Natural killer cell (primary cell): ENCODE results near the gene CMSS1. TPM values are rescaled to one million over a fixed set of nuclear protein-coding genes. Genes with fewer than 3 reads are reported as not detected.

Experiments used
- ATAC-seq, 3 donors: fragments of 150-1000 bp in 2 of 3; fragments of 200-7000 bp in 1 of 3; cut with Tn5 transposase; 1 replicate in 1 of 3; 2 replicates in 2 of 3; pipeline ENCODE4 v1.10.0; 2021; ENCODE audit warnings: mild to moderate bottlenecking in 2 of 3, moderate library complexity in 2 of 3
- DNase-seq, 2 donors: peaks; one replicate each; pipeline versions ENCODE4 v3.0.0 to v3.0.0-alpha.2; 2013 to 2021; ENCODE audit warnings: mixed read lengths in 1 of 2
- H3K27ac ChIP-seq: one replicate; pipeline ENCODE4 v1.5.1; 2013; ENCODE audit warnings: mild to moderate bottlenecking, low read length
- H3K27me3 ChIP-seq: one replicate; pipeline ENCODE4 v1.6.1; 2013; ENCODE audit warnings: low read length; ENCODE audit not compliant: control insufficient read depth, insufficient read depth
- H3K36me3 ChIP-seq: one replicate; pipeline ENCODE4 v1.6.1; 2013; ENCODE audit warnings: low read length; ENCODE audit not compliant: control insufficient read depth, insufficient read depth
- H3K4me1 ChIP-seq: one replicate; pipeline ENCODE4 v1.6.1; 2013; ENCODE audit warnings: low read length; ENCODE audit not compliant: control insufficient read depth, insufficient read depth
- H3K4me3 ChIP-seq: one replicate; pipeline ENCODE4 v1.5.1; 2013; ENCODE audit warnings: low read length
- H3K9me3 ChIP-seq: one replicate; pipeline ENCODE4 v1.6.1; 2013; ENCODE audit warnings: low read length; ENCODE audit not compliant: control insufficient read depth, insufficient read depth
- H3K27ac Mint-ChIP-seq, 2 donors: one replicate each; pipeline ENCODE4 v1.8.0; 2022; ENCODE audit warnings: mild to moderate bottlenecking in 2 of 2, mixed read lengths in 2 of 2, moderate library complexity in 1 of 2
- H3K27me3 Mint-ChIP-seq, 2 donors: one replicate each; pipeline ENCODE4 v1.8.0; 2022; ENCODE audit warnings: low read depth in 2 of 2, mixed read lengths in 2 of 2
- H3K36me3 Mint-ChIP-seq: one replicate; pipeline ENCODE4 v1.8.0; 2022; ENCODE audit warnings: mixed read lengths
- H3K4me1 Mint-ChIP-seq, 2 donors: one replicate each; pipeline ENCODE4 v1.8.0; 2022; ENCODE audit warnings: mixed read lengths in 2 of 2
- H3K4me3 Mint-ChIP-seq: one replicate; pipeline ENCODE4 v1.8.0; 2022; ENCODE audit warnings: mild to moderate bottlenecking, moderate library complexity, mixed read lengths
- H3K9me3 Mint-ChIP-seq, 2 donors: one replicate each; pipeline ENCODE4 v1.8.0; 2022; ENCODE audit warnings: mixed read lengths in 2 of 2
- CTCF ChIP-seq: fragments of 200-600 bp; IDR thresholded peaks from one replicate; pipeline ENCODE4 v1.8.0; 2022; ENCODE audit warnings: antibody characterized with exemption
- WGBS: methylation state at CpG from one replicate; pipeline ENCODE4 v1.1.7; 2013; ENCODE audit warnings: missing lambda C conversion rate; ENCODE audit not compliant: insufficient coverage; 5-methylcytosine and 5-hydroxymethylcytosine counted together
- intact Hi-C: fragments of 100-400 bp; cut with micrococcal nuclease; formaldehyde crosslinking; loops from one replicate; pipeline ENCODE4 v1.14.2; 2022
- total RNA-seq, 4 donors: library from RNA; stranded (reverse); fragments of 120-200 nt in 1 of 4; gene quantifications; one replicate each; pipeline versions ENCODE4 v1.2.3 to v1.2.4, GENCODE V29; 2013 to 2022

Gene CMSS1
- total RNA-seq, 3 donors from 2014 or later (not counting 1 experiment from before 2014, with no cell fraction given): 7.8 to 12.7 (median 9.2) TPM

GRCh38 chr3:100018806-100019205 is 201.1 kb downstream of the CMSS1 start:
- Mint-ChIP-seq H3K9me3 (no peaks in the 10 kb centered on the region), H3K27ac (no peak overlapping the region), H3K27me3 (no peaks in the 10 kb centered on the region), H3K4me3 (no peak overlapping the region), H3K4me1 (peaks cover 0 to 6% of the 10 kb centered on the region in 2 donors), H3K36me3 (no peaks in the 10 kb centered on the region)
- Histone ChIP-seq H3K4me1 (no peaks in the 10 kb centered on the region), H3K9me3 (no peaks in the 10 kb centered on the region), H3K27me3 (no peaks in the 10 kb centered on the region), H3K27ac (no peak overlapping the region), H3K4me3 (no peak overlapping the region), H3K36me3 (no peaks in the 10 kb centered on the region)
- ATAC-seq (no peak), DNase-seq (no peak)
- TF ChIP-seq CTCF: no peak
- intact Hi-C loops: no loop called here

DNA sequence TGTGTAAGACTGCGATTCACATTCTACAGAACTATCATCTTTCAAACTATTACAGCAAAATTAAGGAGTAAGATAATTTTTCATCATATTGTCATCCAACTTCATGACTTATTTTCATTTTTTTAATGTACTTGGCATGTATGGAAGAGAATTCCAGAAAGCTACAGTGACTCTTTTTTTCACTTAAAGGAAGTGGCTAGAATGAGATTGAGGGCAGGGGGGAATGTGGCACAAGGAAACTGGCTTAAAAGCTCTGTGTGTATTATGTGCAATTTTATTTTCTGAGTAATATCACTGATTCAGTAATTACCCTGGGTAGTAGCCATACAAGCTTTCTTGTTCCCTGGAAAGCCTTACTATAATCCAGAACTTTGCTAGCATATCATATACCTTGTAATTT is 202.1 kb downstream of the CMSS1 start:
- WGBS: no CpG with 5 or more reads among the region's 1 CpG
- TF ChIP-seq CTCF: no peak
- H3K36me3 Mint-ChIP-seq: no peaks in the 10 kb centered on the region
- H3K27me3 ChIP-seq: no peaks in the 10 kb centered on the region
- intact Hi-C loops: no loop called here
- no peaks in the 10 kb centered on the region for H3K9me3 ChIP-seq
- H3K4me3 Mint-ChIP-seq: no peak overlapping the region
- H3K4me1 ChIP-seq: no peaks in the 10 kb centered on the region
- H3K9me3 Mint-ChIP-seq: no peaks in the 10 kb centered on the region
- no peak overlapping the region for H3K27ac Mint-ChIP-seq
- H3K27ac ChIP-seq: no peak overlapping the region
- H3K36me3 ChIP-seq: no peaks in the 10 kb centered on the region
- H3K4me3 ChIP-seq: no peak overlapping the region
- H3K27me3 Mint-ChIP-seq: no peaks in the 10 kb centered on the region
- ATAC-seq: no peak
- H3K4me1 Mint-ChIP-seq: peaks cover 0 to 6% of the 10 kb centered on the region in 2 donors
- no peak for DNase-seq

- intact Hi-C loops: no loop called here
- Histone ChIP-seq H3K4me1 (no peaks in the 10 kb centered on the region), H3K4me3 (no peak overlapping the region), H3K36me3 (no peaks in the 10 kb centered on the region), H3K27me3 (no peaks in the 10 kb centered on the region), H3K27ac (no peak overlapping the region), H3K9me3 (no peaks in the 10 kb centered on the region)
- Mint-ChIP-seq H3K9me3 (no peaks in the 10 kb centered on the region), H3K36me3 (no peaks in the 10 kb centered on the region), H3K4me3 (no peak overlapping the region), H3K4me1 (peaks cover 0 to 6% of the 10 kb centered on the region in 2 donors), H3K27me3 (no peaks in the 10 kb centered on the region), H3K27ac (no peak overlapping the region)
- ATAC-seq (no peak), DNase-seq (no peak)
- 96% methylated on average over 9 of the region's 9 CpGs for WGBS
- no peak for TF ChIP-seq CTCF
These were observed 203.4 kb downstream of the CMSS1 start for GRCh38 chr3:100020876-100021644.

DNA sequence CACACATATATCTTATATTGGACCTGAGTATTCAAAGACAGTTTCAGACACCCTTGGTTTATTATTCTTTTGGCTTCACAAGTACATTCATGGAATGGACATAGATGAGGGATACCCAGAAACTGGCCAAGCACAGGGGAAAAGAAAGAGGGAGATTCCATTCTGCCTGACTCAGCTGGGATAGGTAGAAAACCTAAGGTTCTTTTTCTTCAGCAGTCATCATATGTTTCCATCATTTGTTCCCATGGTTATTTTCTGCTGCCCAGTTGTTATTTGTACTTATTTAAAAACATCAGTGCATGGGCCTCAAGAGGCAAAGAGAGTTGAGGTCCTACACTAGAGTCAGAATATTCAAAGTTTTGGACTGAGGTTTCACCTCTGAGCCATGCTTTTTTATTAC is 204.8 kb downstream of the CMSS1 start:
- Histone ChIP-seq H3K4me3 (no peak overlapping the region), H3K4me1 (no peaks in the 10 kb centered on the region), H3K9me3 (no peaks in the 10 kb centered on the region), H3K36me3 (no peaks in the 10 kb centered on the region), H3K27me3 (no peaks in the 10 kb centered on the region), H3K27ac (no peak overlapping the region)
- Mint-ChIP-seq H3K9me3 (no peaks in the 10 kb centered on the region), H3K27ac (no peak overlapping the region), H3K36me3 (no peaks in the 10 kb centered on the region), H3K4me3 (no peak overlapping the region), H3K27me3 (no peaks in the 10 kb centered on the region), H3K4me1 (peaks cover 0 to 6% of the 10 kb centered on the region in 2 donors)
- no peak for TF ChIP-seq CTCF
- intact Hi-C loops: no loop called here
- DNase-seq (no peak), ATAC-seq (no peak)
